NT2/D1 (cell line): ENCODE results near the gene SDK2.

Experiments used
- DNase-seq: peaks from one replicate; pipeline ENCODE4 v3.0.0-alpha.2; 2011; ENCODE audit warnings: low read depth, low spot score
- H3K27me3 ChIP-seq: 2 replicates; pipeline ENCODE4 v1.6.0; 2011; ENCODE audit warnings: mild to moderate bottlenecking; ENCODE audit not compliant: insufficient read length, insufficient read depth
- H3K36me3 ChIP-seq: 2 replicates; pipeline ENCODE4 v1.6.1; 2011; ENCODE audit warnings: mild to moderate bottlenecking, low read length, mixed read lengths; ENCODE audit not compliant: insufficient read depth, insufficient read length
- H3K4me1 ChIP-seq: 2 replicates; pipeline ENCODE4 v1.5.1; 2011; ENCODE audit not compliant: insufficient read depth, insufficient read length
- H3K4me3 ChIP-seq: 2 replicates; pipeline ENCODE4 v1.5.1; 2011; ENCODE audit warnings: low read depth; ENCODE audit not compliant: insufficient read length
- H3K9ac ChIP-seq: 2 replicates; pipeline ENCODE4 v1.6.0; 2011; ENCODE audit warnings: low read depth; ENCODE audit not compliant: insufficient read length
- H3K9me3 ChIP-seq: 2 replicates; pipeline ENCODE4 v1.5.1; 2011; ENCODE audit warnings: mild to moderate bottlenecking, low read length; ENCODE audit not compliant: insufficient read depth
- SUZ12 ChIP-seq: IDR thresholded peaks from 2 replicates; pipeline ENCODE4 v1.6.1; 2011; ENCODE audit not compliant: insufficient read length, insufficient read depth; ENCODE audit errors: extremely low read depth
- YY1 ChIP-seq: IDR thresholded peaks from 2 replicates; pipeline ENCODE4 v1.6.1; 2011; ENCODE audit not compliant: insufficient read length, insufficient read depth
- ZNF274 ChIP-seq: IDR thresholded peaks from 2 replicates; pipeline ENCODE4 v1.6.1; 2011; ENCODE audit warnings: mild to moderate bottlenecking, low read depth, low read length

Gene SDK2

DNA sequence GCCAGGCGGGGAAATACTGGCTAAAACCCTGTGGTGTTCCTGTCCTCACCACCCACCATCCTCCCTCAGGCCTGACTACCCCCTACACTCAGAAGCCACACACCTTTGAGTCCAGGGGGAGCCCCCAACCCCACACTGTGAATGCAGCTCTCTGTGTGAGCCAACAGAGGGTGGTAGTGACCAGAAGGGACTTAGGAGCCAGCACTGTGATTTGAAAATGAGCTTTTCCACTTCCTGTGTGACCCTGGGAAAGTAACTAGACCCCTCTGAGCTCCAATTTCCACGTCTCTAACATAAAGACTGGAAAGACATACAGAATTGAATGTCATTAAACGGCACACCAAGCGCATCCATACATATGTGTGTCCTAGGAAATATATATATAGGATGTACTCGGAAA lies 58.7 kb downstream of the SDK2 start:
- Histone ChIP-seq H3K4me1 (peaks cover 20% of the 10 kb centered on the region), H3K9ac (no peak overlapping the region)
- TF ChIP-seq YY1 (no peak), ZNF274 (no peak), SUZ12 (no peak)

DNA sequence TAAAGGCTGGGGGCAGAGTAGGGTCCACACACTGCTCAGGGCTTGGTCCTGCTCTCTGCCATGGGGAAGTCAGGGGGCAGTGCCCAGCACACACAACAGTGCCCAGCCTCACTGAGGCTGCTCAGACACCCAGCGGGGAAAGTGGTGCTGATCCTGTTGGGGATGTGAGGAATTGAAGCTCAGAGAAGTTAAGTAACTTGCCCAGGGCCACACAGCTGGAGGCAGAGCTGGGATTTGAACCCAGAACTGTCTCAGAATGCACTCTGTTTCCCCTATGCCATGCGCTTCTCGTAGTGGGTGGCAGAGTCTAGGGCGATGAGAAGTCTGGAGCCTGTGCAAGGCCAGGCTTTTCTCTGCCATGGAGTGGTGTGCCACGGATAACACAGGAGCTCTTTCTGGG lies 59.3 kb downstream of the SDK2 start:
- TF ChIP-seq ZNF274 (no peak), SUZ12 (no peak), YY1 (no peak)
- no peak for DNase-seq
- H3K4me1 ChIP-seq: peaks cover 18% of the 10 kb centered on the region
- H3K4me3 ChIP-seq: no peak overlapping the region
- no peaks in the 10 kb centered on the region for H3K9me3 ChIP-seq
- no peaks in the 10 kb centered on the region for H3K27me3 ChIP-seq
- H3K9ac ChIP-seq: no peak overlapping the region
- peaks cover 5% of the 10 kb centered on the region for H3K36me3 ChIP-seq

More for the DNA sequence above, 58.7 kb downstream of the SDK2 start:
- H3K4me3 ChIP-seq: no peak overlapping the region
- DNase-seq: no peak
- H3K27me3 ChIP-seq: no peaks in the 10 kb centered on the region
- no peaks in the 10 kb centered on the region for H3K36me3 ChIP-seq
- no peaks in the 10 kb centered on the region for H3K9me3 ChIP-seq

DNA sequence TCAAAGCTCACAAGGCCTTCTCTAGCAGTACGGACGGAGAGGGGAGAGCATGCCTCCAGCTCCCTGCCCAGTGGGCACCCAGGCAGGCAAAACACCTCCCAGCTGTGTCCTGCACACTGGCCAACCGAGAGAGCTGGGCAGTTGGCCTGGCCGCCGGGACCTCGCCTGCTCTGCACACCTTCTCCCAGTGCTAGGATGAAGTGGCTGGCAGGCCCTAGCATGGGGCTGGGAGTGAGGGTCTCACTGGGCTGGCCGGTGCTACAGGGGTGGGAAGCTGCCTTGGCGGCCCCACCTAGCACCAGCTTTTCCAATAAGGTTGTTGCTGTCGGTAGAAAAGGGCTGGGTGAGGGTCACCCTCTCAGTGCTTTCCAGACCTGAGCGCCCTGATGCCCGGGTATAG lies 60.2 kb downstream of the SDK2 start:
- Histone ChIP-seq H3K9me3 (no peaks in the 10 kb centered on the region), H3K27me3 (no peaks in the 10 kb centered on the region), H3K9ac (no peak overlapping the region), H3K4me3 (no peak overlapping the region), H3K4me1 (peaks cover 13% of the 10 kb centered on the region), H3K36me3 (peaks cover 6% of the 10 kb centered on the region)
- TF ChIP-seq ZNF274 (no peak), YY1 (no peak), SUZ12 (no peak)
- no peak for DNase-seq

DNA sequence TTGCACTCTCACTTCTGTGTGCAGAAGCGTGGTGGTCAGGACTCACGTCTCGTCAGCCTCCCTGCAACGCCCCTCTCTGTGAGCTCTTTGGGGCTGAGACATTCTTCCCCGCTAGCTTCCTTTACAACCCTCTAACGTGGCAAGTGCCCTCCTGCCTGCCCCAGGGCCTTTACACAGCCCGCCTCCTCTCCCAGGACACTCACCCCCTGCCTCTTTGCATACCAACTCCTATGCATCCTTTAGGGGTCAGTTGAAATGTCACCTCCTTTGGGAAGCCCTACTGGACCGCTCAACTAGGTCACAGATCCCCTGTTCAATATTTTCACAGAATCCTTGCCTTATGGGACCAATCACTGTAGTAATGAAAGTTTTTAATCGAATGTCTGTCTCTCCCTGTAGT lies 61.4 kb downstream of the SDK2 start:
- no peak for DNase-seq
- Histone ChIP-seq H3K9me3 (no peaks in the 10 kb centered on the region), H3K4me1 (peaks cover 6% of the 10 kb centered on the region), H3K36me3 (peaks cover 6% of the 10 kb centered on the region), H3K9ac (no peak overlapping the region), H3K27me3 (no peaks in the 10 kb centered on the region), H3K4me3 (no peak overlapping the region)
- TF ChIP-seq ZNF274 (no peak), SUZ12 (no peak), YY1 (no peak)

DNA sequence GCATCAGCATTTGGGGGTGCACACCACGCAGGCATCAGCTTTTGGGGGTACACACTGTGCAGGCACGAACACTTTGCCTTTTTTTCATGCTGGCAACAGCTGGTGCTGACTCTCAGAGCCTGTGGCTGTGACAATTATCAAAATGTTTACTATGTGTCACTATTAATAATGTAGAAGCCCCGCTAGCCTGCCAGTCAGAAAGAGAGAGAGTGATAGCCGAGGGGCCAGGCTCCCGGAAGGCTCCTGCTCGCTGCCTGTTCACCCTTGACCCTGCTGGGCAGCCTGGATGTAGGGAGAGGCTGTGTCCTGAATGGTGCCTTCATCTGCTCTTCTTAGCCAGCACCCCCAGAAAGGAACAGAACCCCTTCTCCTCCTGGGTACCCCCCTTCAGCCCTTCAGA lies 61.9 kb downstream of the SDK2 start:
- H3K9ac ChIP-seq: no peak overlapping the region
- TF ChIP-seq ZNF274 (no peak), SUZ12 (no peak), YY1 (no peak)
- H3K4me1 ChIP-seq: peaks cover 6% of the 10 kb centered on the region
- no peak overlapping the region for H3K4me3 ChIP-seq
- H3K9me3 ChIP-seq: no peaks in the 10 kb centered on the region
- DNase-seq: no peak
- peaks cover 7% of the 10 kb centered on the region for H3K36me3 ChIP-seq
- no peaks in the 10 kb centered on the region for H3K27me3 ChIP-seq

DNA sequence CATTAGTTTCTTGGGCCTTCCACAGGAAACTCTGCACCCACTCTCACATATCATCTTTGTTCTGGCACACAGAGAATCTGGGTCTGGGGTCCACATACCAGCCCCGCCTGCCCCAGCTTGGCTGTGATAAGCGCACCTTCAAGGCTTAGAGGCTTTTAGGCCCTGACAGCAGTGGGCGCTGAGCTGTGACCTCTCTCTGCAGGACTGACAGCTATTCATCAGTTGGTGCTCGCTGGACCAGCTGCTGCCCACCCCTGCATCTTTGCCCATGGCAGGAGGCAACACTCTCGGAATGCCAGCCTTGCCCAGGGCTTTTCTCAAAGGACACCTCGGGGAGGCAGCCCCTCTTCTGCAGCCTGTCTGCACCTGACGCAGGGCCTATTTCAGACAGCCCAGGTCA lies 62.9 kb downstream of the SDK2 start:
- no peak for TF ChIP-seq YY1
- no peak for TF ChIP-seq ZNF274
- TF ChIP-seq SUZ12: no peak
- H3K4me1 ChIP-seq: no peaks in the 10 kb centered on the region
- peaks cover 9% of the 10 kb centered on the region for H3K36me3 ChIP-seq
- DNase-seq: no peak
- H3K27me3 ChIP-seq: no peaks in the 10 kb centered on the region
- no peaks in the 10 kb centered on the region for H3K9me3 ChIP-seq
- no peak overlapping the region for H3K4me3 ChIP-seq
- H3K9ac ChIP-seq: no peak overlapping the region

DNA sequence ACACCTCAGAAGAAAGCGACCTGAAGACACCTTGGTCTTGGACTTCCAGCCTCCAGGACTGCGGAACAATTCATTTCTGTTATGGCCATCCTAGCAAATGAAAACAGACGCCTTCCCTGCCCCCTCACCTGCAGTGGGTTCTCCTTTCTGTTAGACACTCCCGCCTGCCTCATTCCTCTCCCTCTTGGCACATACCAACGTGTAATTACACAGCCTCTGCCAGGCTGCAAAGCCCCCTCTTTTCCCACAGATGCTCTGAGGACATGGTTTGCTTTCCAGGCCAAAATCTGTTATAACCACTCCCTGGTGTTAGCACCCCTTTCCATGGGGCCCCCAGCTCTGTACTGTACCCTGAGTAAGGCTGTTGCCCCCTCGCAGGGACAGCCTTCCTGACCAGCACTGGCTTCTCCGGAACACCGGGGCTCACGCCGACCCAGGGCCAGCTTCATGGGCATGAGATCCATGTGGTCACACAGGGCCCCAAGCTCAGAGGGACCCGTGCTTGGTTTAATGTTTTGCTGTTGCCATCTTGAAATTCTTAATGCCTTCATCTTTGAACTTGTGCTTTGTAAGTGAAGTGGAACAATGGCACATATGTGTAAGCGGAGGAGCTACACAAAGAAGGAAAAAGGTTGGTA lies 64.1 kb downstream of the SDK2 start:
- Histone ChIP-seq H3K4me1 (no peaks in the 10 kb centered on the region), H3K36me3 (peaks cover 9% of the 10 kb centered on the region), H3K9me3 (no peaks in the 10 kb centered on the region), H3K27me3 (no peaks in the 10 kb centered on the region), H3K9ac (no peak overlapping the region), H3K4me3 (no peak overlapping the region)
- DNase-seq: no peak
- TF ChIP-seq SUZ12 (no peak), ZNF274 (no peak), YY1 (no peak)
